NOMO-1 treated with DMSO at 0.1 percent for 48 hours (cell line): ENCODE measurements around the gene PPP4C.
A peak's percentile ranks its signal among the peaks of the same experiment; 100 is the strongest.
"Not testable (repeated sequence)": the region's sequence is repeated elsewhere in the genome, so short reads cannot be mapped to it uniquely, and the experiment has no call there.

Source experiments
- DNase-seq: peaks from one replicate; lab custom pipeline; 2025; ENCODE audit not compliant: unreplicated experiment; lab: John Stamatoyannopoulos, UW

Gene PPP4C

GRCh38 chr16:30096105-30096861, 20.5 kb downstream of the PPP4C start, which contains the start of gene YPEL3:
Gene YPEL3 (minus strand): TSS chr16:30096213. CDS start chr16:30095482, 731 bp downstream.
- peak; percentile 80 for DNase-seq

GRCh38 chr16:30096862-30097563, 21.2 kb downstream of the PPP4C start:
- peak; percentile 25 for DNase-seq

GRCh38 chr16:30104090-30104489, 28.3 kb downstream of the PPP4C start:
- no peak for DNase-seq

DNA sequence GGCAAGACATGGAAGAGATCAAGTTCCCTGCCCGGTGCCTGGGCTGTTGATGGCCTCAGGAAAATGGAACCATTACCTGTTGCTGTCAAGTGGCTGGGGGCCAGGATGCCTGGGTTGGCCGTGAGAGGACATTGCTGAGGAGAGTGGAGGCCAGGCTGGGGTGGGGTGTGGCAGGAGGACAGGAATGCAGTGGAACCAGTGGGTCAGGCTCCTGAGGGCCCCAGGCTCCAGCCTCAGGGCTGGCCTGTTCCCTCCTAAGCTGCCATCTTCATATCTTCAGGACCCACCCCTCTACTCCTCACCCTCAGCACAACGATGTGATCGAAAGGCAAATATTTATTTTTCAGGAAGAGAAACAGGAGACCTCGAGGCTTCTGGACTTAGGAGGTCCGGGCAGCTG, 28.7 kb downstream of the PPP4C start:
- no peak for DNase-seq

DNA sequence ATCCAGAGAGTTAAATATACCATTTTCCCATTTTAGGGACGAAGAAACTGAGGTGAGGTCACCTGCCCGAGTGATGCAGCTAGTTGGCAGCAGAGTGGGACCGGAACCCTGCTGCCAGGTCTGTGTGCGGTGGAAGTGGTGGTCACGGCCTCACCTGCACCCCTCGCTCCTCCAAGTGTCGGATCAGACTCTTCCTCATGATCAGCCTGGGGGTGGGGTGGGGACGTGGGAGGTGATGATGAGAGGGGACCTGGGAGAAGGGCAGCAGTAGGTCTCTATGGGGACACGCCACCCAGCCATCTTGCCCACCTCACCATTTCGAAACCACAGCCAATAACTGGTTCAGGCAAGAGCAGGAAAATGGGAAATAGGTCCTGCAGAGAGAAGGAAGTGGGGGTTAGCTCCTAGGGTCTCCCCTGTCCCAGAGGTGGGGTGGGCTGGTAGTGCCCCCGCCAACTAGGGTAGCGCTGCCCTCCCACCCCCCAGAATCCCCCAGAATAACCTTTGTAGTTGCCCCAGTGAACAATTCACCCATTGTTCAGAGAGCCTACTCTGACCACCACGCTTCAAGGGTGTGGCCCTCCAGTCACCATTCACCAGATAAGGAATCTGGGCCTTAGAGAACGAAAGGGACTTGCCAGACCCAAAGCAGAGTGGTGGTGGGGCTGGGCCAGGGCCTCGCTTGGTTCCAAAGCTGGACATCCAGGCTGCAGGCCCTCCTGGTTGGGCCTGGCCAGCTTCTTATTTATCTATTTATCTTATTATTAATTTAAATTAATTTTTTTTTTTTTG, 32.5 kb downstream of the PPP4C start:
- no peak for DNase-seq

- DNase-seq = no peak
Observed at GRCh38 chr16:30110661-30111060, 34.9 kb downstream of the PPP4C start.

DNA sequence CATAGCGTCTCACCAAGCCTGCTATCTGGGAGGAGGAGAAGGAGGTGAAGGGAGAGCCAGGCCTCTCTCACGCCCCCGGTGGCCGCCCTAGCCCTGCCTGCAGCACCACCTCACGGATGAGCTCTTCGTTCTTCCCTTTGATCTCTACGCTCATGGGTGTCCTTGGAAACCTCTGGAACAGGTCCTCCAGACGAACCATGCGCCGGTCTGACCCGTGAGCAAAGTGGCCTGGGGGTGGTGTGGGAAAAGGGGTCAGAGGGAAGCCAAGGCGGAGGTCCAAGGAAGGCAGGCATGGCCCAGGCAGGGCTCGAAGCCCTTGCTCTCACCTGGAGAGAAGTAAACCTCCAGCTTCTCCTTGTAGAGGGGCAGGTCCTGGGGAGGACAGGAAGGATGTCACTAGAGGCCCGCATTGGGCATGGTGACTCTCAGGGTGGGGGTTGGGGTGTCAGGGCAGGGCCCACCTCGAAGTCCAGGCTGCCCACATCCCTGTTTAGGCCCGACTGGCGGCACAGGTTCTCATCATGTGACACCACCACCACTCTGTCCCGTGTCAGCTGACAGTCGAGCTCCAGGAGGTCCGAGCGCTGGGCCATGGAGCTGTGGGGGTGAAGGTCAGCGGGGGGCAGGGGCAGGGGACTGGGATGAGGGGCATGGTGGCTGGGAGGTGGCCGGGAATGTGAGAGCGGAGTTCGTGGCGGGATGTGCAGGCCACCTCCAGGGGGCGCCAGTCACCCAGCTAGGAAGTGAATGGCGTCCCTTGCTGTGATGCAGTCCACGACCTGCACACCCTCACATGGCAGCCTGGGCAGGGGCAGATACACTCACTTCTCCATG, 36.6 kb downstream of the PPP4C start:
- peak; percentile 27 for DNase-seq

GRCh38 chr16:30113031-30113710, 37.4 kb downstream of the PPP4C start, which contains the start of gene GDPD3:
Gene GDPD3 (minus strand): TSS chr16:30113537. CDS start chr16:30113478, 59 bp downstream.
- DNase-seq = no peak

- DNase-seq = no peak
Observed at GRCh38 chr16:30113711-30114333, 38.0 kb downstream of the PPP4C start.

- no peak for DNase-seq
Observed at GRCh38 chr16:30114411-30114810, 38.6 kb downstream of the PPP4C start.

DNA sequence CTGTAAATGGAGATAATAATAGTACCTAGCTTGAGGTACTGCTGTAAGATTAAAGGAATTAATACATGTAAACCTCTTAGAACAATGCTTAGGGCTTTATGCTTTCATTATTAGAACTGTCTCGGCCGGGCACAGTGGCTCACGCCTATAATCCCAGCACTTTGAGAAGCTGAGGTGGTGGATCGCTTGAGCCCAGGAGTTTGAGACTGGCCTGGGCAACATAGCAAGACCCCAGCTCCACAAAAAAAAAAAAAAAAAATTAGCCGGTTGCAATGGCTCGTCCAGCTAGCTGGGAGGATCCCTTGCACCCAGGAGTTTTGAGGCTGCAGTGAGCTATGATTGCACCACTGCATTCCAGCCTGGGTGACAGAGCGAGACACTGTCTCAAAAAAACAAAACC, 39.0 kb downstream of the PPP4C start:
- DNase-seq = not testable (repeated sequence)

DNA sequence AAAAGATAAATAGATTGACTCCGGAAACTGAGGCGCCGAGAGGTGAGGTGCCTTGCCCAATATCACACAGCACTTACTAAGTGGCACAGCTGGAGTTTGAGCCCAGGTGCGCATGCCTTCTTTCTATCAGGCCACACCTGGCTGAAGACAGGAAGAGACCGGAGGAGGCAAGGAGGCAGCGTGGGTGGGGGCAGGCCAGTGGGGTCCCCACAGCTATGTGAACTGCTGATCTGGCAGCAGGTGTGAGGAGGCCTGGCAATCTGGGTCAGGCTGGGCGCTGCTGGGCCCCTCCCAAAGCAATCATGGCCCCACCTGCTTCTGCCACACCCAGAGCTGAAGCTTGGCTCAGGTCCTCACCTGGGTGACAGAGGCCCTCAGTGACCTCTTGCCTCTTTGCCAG, 39.4 kb downstream of the PPP4C start:
- DNase-seq = no peak

DNA sequence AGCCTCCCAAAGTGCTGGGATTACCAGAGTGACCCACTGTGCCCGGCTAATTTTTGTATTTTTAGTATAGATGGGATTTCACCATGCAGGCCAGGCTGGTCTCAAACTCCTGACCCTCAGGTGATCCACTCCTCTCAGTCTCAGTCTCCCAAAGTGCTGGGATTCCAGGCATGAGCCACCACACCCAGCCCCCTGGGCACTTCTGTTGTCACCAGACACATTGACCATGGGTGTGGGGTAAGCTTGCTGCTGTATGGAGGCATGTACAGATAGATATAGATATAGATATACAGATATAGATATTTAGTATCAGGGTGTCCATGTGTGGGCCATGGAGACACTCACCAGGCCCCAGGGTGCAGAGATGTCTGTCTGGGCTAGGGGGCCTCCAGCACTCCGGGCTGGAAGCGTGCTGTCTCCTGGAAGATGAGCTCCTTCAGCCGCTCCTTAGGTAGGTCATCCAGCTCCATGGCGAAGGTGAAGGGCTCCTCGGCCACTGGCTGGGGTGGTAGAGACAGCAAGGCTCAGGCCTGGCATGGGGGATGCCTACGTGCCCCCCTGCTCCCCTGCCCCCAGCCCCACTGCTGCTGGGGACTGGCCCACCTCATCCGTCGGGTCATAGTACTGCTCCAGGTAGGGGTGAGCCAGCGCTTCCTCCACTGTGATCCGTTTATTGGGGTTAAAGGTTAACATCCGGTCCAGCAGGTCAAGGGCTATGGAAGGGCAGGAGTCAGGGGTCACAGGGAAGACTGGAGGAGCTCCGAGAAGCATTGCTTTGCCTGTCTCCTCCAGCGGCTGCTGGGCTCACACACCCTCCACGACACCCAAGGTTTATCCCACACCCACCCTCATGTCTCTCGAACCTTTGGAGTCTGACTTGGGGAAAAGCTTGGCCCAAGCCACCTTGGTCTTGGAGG, 40.8 kb downstream of the PPP4C start:
- DNase-seq = no peak

GRCh38 chr16:30117768-30118167, 42.0 kb downstream of the PPP4C start:
- DNase-seq = no peak

DNA sequence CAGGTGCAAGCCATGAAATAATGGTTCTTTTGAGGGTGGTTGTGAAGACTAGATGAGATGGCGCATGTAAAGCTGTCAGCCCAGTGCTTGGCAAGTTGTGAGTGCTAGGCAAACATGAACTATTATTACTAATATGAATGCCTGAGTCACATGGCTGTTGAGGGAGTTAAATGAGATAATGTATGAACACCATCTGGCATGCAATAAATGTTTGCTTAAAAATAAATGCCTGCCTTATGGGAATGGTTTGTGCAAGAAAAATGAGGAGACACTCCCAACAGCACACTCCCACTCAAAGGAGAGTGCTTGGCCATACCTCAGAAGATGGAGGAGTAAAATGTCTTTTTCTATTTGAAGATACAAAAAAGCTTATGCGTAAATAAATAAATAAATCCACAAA, 43.6 kb downstream of the PPP4C start:
- DNase-seq = no peak

- no peak for DNase-seq
Observed at GRCh38 chr16:30120340-30121105, 44.7 kb downstream of the PPP4C start.

DNA sequence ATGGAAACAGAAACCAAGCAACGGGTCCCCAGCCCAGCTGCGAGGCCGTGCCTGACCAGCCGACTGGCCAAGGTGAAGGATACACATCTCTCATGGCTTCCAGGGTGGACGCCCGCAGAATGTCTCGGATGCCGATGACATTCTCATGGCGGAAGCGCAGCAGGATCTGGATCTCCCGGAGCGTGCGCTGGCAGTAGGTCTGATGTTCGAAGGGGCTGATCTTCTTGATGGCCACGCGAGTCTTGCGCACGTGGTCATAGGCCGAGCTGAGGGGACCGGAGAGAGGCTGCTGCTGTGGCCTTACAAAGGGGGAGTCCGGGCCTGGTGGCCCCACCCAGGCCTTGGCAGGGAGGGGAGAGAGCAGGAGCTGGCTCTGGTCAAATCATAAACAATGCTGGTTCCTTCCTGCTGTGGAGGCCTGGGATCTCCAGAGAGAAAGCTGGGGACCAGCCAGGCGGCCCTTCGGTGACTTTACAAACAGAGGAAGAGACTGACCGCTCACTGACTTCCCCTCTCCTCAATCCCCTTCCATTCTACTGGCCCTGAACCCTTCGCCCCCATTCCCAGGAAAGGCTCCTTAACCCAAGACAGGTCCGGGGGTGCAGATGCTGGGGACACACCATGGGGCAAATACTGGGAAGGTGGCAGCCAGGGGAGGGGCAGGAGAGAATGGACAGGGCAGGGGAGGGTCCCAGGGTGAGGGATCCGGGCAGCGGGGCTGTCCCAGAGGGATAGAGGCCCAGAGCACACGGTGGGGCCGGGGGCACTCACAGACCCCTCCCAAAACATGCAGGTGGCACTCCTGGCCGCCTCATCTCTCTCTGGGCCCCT, 46.2 kb downstream of the PPP4C start:
- DNase-seq = no peak
